CD14-positive monocyte (primary cell): Measurements from ENCODE around the gene ALPK3. TPM values are rescaled to one million over a fixed set of nuclear protein-coding genes. Genes with fewer than 3 reads are reported as not detected.

Source experiments
- DNase-seq, 3 donors: peaks; one replicate each; pipeline ENCODE4 v3.0.0-alpha.2; 2011 to 2022
- H2AFZ ChIP-seq: 2 replicates; pipeline ENCODE4 v1.6.0; 2012; ENCODE audit warnings: mild to moderate bottlenecking, low read depth, low read length, inconsistent platforms; ENCODE audit not compliant: insufficient read depth, poor library complexity, severe bottlenecking
- H3K27ac ChIP-seq, 2 donors: 1 replicate in 1 of 2; 2 replicates in 1 of 2; pipeline ENCODE4 v1.5.1; 2012 to 2013; ENCODE audit warnings: low read length in 2 of 2, control low read depth in 1 of 2, inconsistent platforms in 1 of 2, low read depth in 1 of 2, mild to moderate bottlenecking in 1 of 2
- H3K27me3 ChIP-seq, 2 donors: one replicate each; pipeline versions ENCODE4 v1.6.0 to v1.6.1; 2011 to 2013; ENCODE audit warnings: low read length in 2 of 2; ENCODE audit not compliant: control insufficient read depth in 2 of 2, insufficient read depth in 2 of 2
- H3K36me3 ChIP-seq, 2 donors: replicated peaks in 1 of 2; 1 replicate in 1 of 2; 2 replicates in 1 of 2; pipeline versions ENCODE4 v1.5.1 to v1.6.1; 2012 to 2013; ENCODE audit warnings: low read length in 2 of 2, control low read depth in 1 of 2, inconsistent platforms in 1 of 2, mild to moderate bottlenecking in 1 of 2; ENCODE audit not compliant: insufficient read depth in 2 of 2, control insufficient read depth in 1 of 2
- H3K4me1 ChIP-seq, 2 donors: 1 replicate in 1 of 2; 2 replicates in 1 of 2; pipeline versions ENCODE4 v1.5.1 to v1.6.1; 2012 to 2013; ENCODE audit warnings: low read length in 2 of 2, control low read depth in 1 of 2, inconsistent platforms in 1 of 2, mild to moderate bottlenecking in 1 of 2, moderate library complexity in 1 of 2; ENCODE audit not compliant: insufficient read depth in 2 of 2, control insufficient read depth in 1 of 2
- H3K4me2 ChIP-seq: replicated peaks from 2 replicates; pipeline ENCODE3; 2012; ENCODE audit warnings: low read length, moderate library complexity, mild to moderate bottlenecking; ENCODE audit not compliant: poor library complexity, severe bottlenecking; ENCODE audit errors: extremely low read depth
- H3K4me3 ChIP-seq, 3 experiments: fragments of 200-600 bp in 1 of 3; sonication (generic) in 1 of 3; replicated peaks in 1 of 3; 1 replicate in 2 of 3; 2 replicates in 1 of 3; pipeline ENCODE4 v1.5.1; 2011 to 2013; ENCODE audit warnings: low read length in 3 of 3, mild to moderate bottlenecking in 3 of 3, control low read depth in 2 of 3, low read depth in 2 of 3, inconsistent platforms in 1 of 3, moderate library complexity in 1 of 3
- H3K79me2 ChIP-seq: 2 replicates; pipeline ENCODE4 v1.6.0; 2012; ENCODE audit warnings: mild to moderate bottlenecking, control low read depth, inconsistent platforms, low read length, moderate library complexity; ENCODE audit not compliant: insufficient read depth
- H3K9ac ChIP-seq: 2 replicates; pipeline ENCODE4 v1.6.0; 2017; ENCODE audit warnings: low read length, mild to moderate bottlenecking; ENCODE audit not compliant: insufficient read depth, poor library complexity, severe bottlenecking
- H3K9me3 ChIP-seq, 2 donors: replicated peaks in 1 of 2; 1 replicate in 1 of 2; 2 replicates in 1 of 2; pipeline versions ENCODE4 v1.5.1 to v1.6.1; 2012 to 2013; ENCODE audit warnings: low read length in 2 of 2, control low read depth in 1 of 2; ENCODE audit not compliant: control insufficient read depth in 1 of 2, insufficient read depth in 1 of 2
- H4K20me1 ChIP-seq: 2 replicates; pipeline ENCODE4 v1.6.0; 2012; ENCODE audit warnings: mild to moderate bottlenecking, low read length, control low read depth, moderate library complexity; ENCODE audit not compliant: insufficient read depth
- H3K27ac Mint-ChIP-seq, 7 donors: one replicate each; pipeline ENCODE4 v1.8.0; 2020; ENCODE audit warnings: mild to moderate bottlenecking in 7 of 7, mixed read lengths in 7 of 7, moderate library complexity in 6 of 7, inconsistent platforms in 2 of 7
- H3K27me3 Mint-ChIP-seq, 3 donors: one replicate each; pipeline ENCODE4 v1.8.0; 2021 to 2022; ENCODE audit warnings: low read depth in 3 of 3, mild to moderate bottlenecking in 3 of 3, mixed read lengths in 3 of 3, moderate library complexity in 3 of 3, inconsistent platforms in 1 of 3
- H3K36me3 Mint-ChIP-seq, 2 donors: one replicate each; pipeline ENCODE4 v1.8.0; 2020; ENCODE audit warnings: mixed read lengths in 2 of 2, inconsistent platforms in 1 of 2, mild to moderate bottlenecking in 1 of 2
- H3K4me1 Mint-ChIP-seq: one replicate; pipeline ENCODE4 v1.8.0; 2020; ENCODE audit warnings: mild to moderate bottlenecking, mixed read lengths
- H3K4me3 Mint-ChIP-seq, 2 donors: one replicate each; pipeline ENCODE4 v1.8.0; 2020; ENCODE audit warnings: mild to moderate bottlenecking in 2 of 2, mixed read lengths in 2 of 2, moderate library complexity in 1 of 2
- H3K9me3 Mint-ChIP-seq, 7 donors: one replicate each; pipeline ENCODE4 v1.8.0; 2020 to 2022; ENCODE audit warnings: mixed read lengths in 7 of 7, mild to moderate bottlenecking in 6 of 7, moderate library complexity in 6 of 7, inconsistent platforms in 2 of 7
- WGBS: methylation state at CpG from one replicate; pipeline ENCODE4 v1.1.5; 2013; ENCODE audit warnings: missing lambda C conversion rate; ENCODE audit not compliant: insufficient coverage; 5-methylcytosine and 5-hydroxymethylcytosine counted together
- intact Hi-C, 2 donors: fragments of 100-400 bp; cut with micrococcal nuclease; formaldehyde crosslinking; loops; one replicate each; pipeline versions ENCODE4 v1.15.0 to v1.15.1; 2023
- polyA plus RNA-seq, 3 donors: library from polyadenylated mRNA; depleted of rRNA in 1 of 3; unstranded in 2 of 3; stranded (reverse) in 1 of 3; fragments of 300-500 nt in 2 of 3; fragments of >200 nt in 1 of 3; fragmentation: Illumina TruSeq in 2 of 3; gene quantifications; 1 replicate in 2 of 3; 2 replicates in 1 of 3; pipeline ENCODE4 v1.2.3, GENCODE V29; 2012 to 2021
- TF ChIP-seq, protein P1 (sequence below): fragments of 200-600 bp; IDR thresholded peaks from one replicate; pipeline ENCODE4 v1.8.0; 2022; ENCODE audit warnings: antibody characterized with exemption, mild to moderate bottlenecking

ALPK3 gene
- polyA plus RNA-seq, 3 donors = 0.02 to 0.12 TPM; not detected in 1

DNA sequence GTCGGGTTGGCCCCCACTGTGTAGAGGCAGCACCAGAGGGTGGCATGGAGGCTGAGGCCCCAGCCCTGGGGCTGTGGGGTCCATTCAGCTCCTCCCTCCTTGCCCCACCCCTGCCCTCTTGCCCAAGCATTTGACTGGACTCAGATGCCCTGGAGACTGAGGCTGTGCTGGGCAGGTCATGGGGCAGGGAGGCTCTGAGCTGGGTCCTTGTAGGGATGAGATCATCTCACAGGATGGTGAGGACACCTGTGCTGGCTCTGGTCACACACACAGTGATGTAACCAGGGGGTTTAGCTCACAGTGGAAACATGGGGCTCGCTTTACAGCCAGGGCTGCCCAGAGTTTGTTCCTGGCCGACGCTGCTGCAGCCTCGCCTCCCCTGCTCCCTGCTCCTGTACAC is 17.8 kb downstream of the ALPK3 start:
- no peaks in the 10 kb centered on the region for H3K9me3 ChIP-seq
- TF ChIP-seq, protein P1, sequence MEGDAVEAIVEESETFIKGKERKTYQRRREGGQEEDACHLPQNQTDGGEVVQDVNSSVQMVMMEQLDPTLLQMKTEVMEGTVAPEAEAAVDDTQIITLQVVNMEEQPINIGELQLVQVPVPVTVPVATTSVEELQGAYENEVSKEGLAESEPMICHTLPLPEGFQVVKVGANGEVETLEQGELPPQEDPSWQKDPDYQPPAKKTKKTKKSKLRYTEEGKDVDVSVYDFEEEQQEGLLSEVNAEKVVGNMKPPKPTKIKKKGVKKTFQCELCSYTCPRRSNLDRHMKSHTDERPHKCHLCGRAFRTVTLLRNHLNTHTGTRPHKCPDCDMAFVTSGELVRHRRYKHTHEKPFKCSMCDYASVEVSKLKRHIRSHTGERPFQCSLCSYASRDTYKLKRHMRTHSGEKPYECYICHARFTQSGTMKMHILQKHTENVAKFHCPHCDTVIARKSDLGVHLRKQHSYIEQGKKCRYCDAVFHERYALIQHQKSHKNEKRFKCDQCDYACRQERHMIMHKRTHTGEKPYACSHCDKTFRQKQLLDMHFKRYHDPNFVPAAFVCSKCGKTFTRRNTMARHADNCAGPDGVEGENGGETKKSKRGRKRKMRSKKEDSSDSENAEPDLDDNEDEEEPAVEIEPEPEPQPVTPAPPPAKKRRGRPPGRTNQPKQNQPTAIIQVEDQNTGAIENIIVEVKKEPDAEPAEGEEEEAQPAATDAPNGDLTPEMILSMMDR = no peak
- Mint-ChIP-seq H3K27me3 (peaks cover 0 to 4% (median 3%) of the 10 kb centered on the region in 3 donors), H3K4me3 (no peak overlapping the region), H3K27ac (no peak overlapping the region), H3K36me3 (no peaks in the 10 kb centered on the region), H3K9me3 (peaks cover 0 to 1% (median 0%) of the 10 kb centered on the region in 7 donors), H3K4me1 (peaks cover 20% of the 10 kb centered on the region)
- intact Hi-C loops = no loop called here
- no peaks in the 10 kb centered on the region for H4K20me1 ChIP-seq
- no peak overlapping the region for H3K4me3 ChIP-seq
- no peak overlapping the region for H3K27ac ChIP-seq
- no peaks in the 10 kb centered on the region for H3K79me2 ChIP-seq
- no peak overlapping the region for H3K4me2 ChIP-seq
- H3K4me1 ChIP-seq = no peaks in the 10 kb centered on the region
- H3K36me3 ChIP-seq = no peaks in the 10 kb centered on the region
- H3K9ac ChIP-seq = no peak overlapping the region
- no peaks in the 10 kb centered on the region for H3K27me3 ChIP-seq
- no peak overlapping the region for H2AFZ ChIP-seq
- 94% methylated on average over 5 of the region's 5 CpGs for whole genome bisulfite sequencing
- no peak for DNase-seq

DNA sequence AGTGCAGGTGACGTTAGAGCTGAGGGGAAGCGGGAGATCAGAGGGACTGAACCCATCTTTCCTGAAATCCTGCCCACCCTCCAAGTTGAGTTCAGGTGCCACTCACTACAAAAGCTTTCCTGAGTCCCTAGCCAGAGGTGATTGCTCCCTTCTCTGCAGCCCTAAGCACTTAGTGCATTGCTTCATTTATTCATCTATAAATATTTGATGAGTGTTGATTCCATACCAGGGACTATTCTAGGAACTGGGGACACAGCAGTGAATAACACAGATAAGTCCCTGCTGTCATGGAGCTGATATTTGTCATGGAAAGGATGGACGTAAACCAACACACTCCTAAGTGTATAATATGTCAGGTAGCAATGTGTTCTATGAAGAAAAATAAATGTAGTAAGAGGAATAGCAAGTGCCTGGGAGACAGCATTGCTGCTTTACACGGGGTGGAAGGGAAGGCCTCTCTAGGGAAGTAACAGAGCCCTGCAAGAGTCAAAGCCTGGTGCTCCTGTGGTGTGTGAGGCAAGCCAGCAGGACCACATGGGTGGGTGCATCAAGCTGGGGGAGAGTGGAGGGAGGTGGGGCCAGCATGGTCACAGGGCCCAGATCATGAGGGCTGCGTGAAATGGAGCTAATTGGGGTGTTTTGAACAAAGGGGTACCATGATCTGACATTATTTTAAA is 18.6 kb downstream of the ALPK3 start:
- 68% methylated on average over 4 of the region's 5 CpGs for WGBS
- H2AFZ ChIP-seq = no peak overlapping the region
- H3K4me3 Mint-ChIP-seq = no peak overlapping the region

More for the DNA sequence above, 18.6 kb downstream of the ALPK3 start:
- intact Hi-C loops = no loop called here
- H3K27me3 ChIP-seq = no peaks in the 10 kb centered on the region
- peaks cover 0 to 1% (median 0%) of the 10 kb centered on the region in 7 donors for H3K9me3 Mint-ChIP-seq
- no peaks in the 10 kb centered on the region for H3K79me2 ChIP-seq
- no peaks in the 10 kb centered on the region for H3K4me1 ChIP-seq
- H3K36me3 Mint-ChIP-seq = no peaks in the 10 kb centered on the region
- H4K20me1 ChIP-seq = no peaks in the 10 kb centered on the region
- no peak overlapping the region for H3K4me3 ChIP-seq
- no peak overlapping the region for H3K9ac ChIP-seq
- DNase-seq = no peak
- no peak overlapping the region for H3K4me2 ChIP-seq
- TF ChIP-seq, protein P1 = no peak
- no peaks in the 10 kb centered on the region for H3K36me3 ChIP-seq
- H3K27ac Mint-ChIP-seq = no peak overlapping the region
- H3K4me1 Mint-ChIP-seq = peaks cover 20% of the 10 kb centered on the region
- H3K27me3 Mint-ChIP-seq = peaks cover 0 to 4% (median 3%) of the 10 kb centered on the region in 3 donors
- no peaks in the 10 kb centered on the region for H3K9me3 ChIP-seq
- no peak overlapping the region for H3K27ac ChIP-seq
